ENCODE results near the gene TTC7B.

DNA sequence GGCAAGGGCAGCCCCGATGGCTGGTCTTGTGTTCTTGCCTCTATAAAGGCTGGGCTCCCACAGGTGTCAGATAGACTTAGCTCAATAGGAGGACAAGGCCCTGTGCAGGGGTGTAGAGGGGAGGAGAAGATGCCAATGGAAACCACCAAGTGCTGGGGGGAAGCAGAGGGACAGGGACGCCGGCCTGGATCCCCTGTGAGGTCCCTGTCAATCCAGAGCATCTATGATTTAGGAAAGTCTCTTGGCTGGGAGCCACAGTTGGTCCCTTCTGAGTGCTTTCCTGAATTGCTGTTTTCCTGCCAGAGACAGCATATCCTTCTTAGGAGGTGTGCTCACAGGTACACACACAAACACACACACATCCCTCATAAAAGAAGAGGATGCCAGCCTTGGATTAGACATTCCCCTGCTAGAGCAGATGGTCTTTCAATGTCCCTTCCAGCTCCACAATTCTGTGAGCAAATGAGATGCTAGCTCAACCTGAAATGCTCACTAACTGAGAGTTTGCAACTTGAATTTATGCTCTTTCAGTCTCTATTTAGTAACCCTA, 62.7 kb downstream of the TTC7B start:
- TF ChIP-seq, protein P1, sequence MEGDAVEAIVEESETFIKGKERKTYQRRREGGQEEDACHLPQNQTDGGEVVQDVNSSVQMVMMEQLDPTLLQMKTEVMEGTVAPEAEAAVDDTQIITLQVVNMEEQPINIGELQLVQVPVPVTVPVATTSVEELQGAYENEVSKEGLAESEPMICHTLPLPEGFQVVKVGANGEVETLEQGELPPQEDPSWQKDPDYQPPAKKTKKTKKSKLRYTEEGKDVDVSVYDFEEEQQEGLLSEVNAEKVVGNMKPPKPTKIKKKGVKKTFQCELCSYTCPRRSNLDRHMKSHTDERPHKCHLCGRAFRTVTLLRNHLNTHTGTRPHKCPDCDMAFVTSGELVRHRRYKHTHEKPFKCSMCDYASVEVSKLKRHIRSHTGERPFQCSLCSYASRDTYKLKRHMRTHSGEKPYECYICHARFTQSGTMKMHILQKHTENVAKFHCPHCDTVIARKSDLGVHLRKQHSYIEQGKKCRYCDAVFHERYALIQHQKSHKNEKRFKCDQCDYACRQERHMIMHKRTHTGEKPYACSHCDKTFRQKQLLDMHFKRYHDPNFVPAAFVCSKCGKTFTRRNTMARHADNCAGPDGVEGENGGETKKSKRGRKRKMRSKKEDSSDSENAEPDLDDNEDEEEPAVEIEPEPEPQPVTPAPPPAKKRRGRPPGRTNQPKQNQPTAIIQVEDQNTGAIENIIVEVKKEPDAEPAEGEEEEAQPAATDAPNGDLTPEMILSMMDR (IDR thresholded peaks at IDR 0.05): no peak
- TF ChIP-seq POLR2A (IDR thresholded peaks at IDR 0.05): no peak
